Coronary artery (tissue), 2 donors: ENCODE results near the gene CHFR.
A peak's percentile ranks its signal among the peaks of the same experiment; 100 is the strongest.
"Not testable (repeated sequence)": the region's sequence is repeated elsewhere in the genome, so short reads cannot be mapped to it uniquely, and the experiment has no call there.

Experiments used
- DNase-seq: peaks from one replicate; pipeline ENCODE4 v3.0.0-alpha.2; 2017; ENCODE audit warnings: low spot score
- H3K27ac ChIP-seq, 2 donors: fragments of 200-600 bp; sonication (generic); one replicate each; pipeline ENCODE4 v1.5.1; 2016 to 2019
- H3K4me3 ChIP-seq: fragments of 200-600 bp; sonication (generic); 2 replicates; pipeline ENCODE4 v1.5.1; 2016; ENCODE audit warnings: mild to moderate bottlenecking, moderate library complexity
- CTCF ChIP-seq: fragments of 200-600 bp; sonication (generic); IDR thresholded peaks from one replicate; pipeline ENCODE4 v1.5.1; 2019; ENCODE audit warnings: antibody characterized with exemption

The CHFR gene

GRCh38 chr12:132887513-132888351 lies at the start of gene CHFR:
Gene CHFR, minus strand, starts transcription at chr12:132887605. Its CDS starts 277 bp downstream, at chr12:132887328.
- peak; percentile 98 for DNase-seq
- peak within 1 kb of the TSS; percentile 74 to 93 for H3K27ac ChIP-seq
- H3K4me3 ChIP-seq, result peak within 1 kb of the TSS; percentile 89
- no peak for TF ChIP-seq CTCF

- not testable (repeated sequence) for H3K27ac ChIP-seq, DNase-seq, H3K4me3 ChIP-seq
Measured at GRCh38 chr12:132936921-132937320, 49.5 kb upstream of the CHFR start.

- DNase-seq, result no peak
- no peak overlapping the region for H3K27ac ChIP-seq
- TF ChIP-seq CTCF, result no peak
- no peak overlapping the region for H3K4me3 ChIP-seq
Measured at GRCh38 chr12:132936163-132936562, 48.8 kb upstream of the CHFR start.

GRCh38 chr12:132926415-132926833 lies 39.0 kb upstream of the CHFR start:
- Histone ChIP-seq H3K4me3 (peak overlapping the region; percentile 20), H3K27ac (no peak overlapping the region)
- DNase-seq, result no peak
- TF ChIP-seq CTCF, result no peak

- DNase-seq, result no peak
Measured at GRCh38 chr12:132925597-132926414, 38.4 kb upstream of the CHFR start.

GRCh38 chr12:132924356-132924755 lies 37.0 kb upstream of the CHFR start:
- TF ChIP-seq CTCF, result no peak
- no peak for DNase-seq
- H3K4me3 ChIP-seq, result peak overlapping the region; percentile 13
- H3K27ac ChIP-seq, result no peak overlapping the region

More at GRCh38 chr12:132925597-132926414, 38.4 kb upstream of the CHFR start:
- TF ChIP-seq CTCF, result no peak
- Histone ChIP-seq H3K27ac (no peak overlapping the region), H3K4me3 (peak overlapping the region; percentile 20)

GRCh38 chr12:132923356-132923909 lies 36.0 kb upstream of the CHFR start:
- Histone ChIP-seq H3K4me3 (no peak overlapping the region), H3K27ac (no peak overlapping the region)
- TF ChIP-seq CTCF, result no peak
- DNase-seq, result no peak
